SK-N-SH (cell line): ENCODE results near the gene KRTAP20-3.

ENCODE experiments used
- TCF12 ChIP-seq: IDR thresholded peaks from 2 replicates; pipeline ENCODE4 v1.4.0; 2012
- TF ChIP-seq, protein P1 (sequence below): fragments of 200-600 bp; sonication (generic); IDR thresholded peaks from 2 replicates; pipeline ENCODE4 v1.6.1; 2017; ENCODE audit warnings: antibody characterized with exemption, mild to moderate bottlenecking, moderate library complexity
- TF ChIP-seq, protein P2 (sequence below): IDR thresholded peaks from 2 replicates; pipeline ENCODE4 v1.4.0; 2012; ENCODE audit warnings: low read depth

DNA sequence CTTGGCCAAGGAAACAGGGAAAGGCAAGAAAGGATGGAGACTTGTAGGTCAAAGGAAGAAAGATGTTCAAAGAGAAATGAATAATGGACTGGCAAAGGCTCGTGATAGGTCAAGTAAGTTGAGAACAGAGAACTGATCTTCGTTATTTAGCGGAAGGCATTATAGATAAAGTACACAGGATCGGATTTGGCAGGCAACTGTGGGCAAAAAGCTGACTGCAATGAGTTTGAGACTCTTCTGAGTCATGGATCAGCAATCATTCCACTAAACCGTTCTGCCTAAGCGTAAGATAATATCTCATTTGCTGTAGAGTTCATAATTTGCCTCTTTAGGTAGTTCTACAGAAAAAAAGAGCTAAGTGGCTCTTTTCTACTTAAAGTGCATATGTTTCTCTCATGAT, 41.8 kb downstream of the KRTAP20-3 start:
- TF ChIP-seq, protein P1, sequence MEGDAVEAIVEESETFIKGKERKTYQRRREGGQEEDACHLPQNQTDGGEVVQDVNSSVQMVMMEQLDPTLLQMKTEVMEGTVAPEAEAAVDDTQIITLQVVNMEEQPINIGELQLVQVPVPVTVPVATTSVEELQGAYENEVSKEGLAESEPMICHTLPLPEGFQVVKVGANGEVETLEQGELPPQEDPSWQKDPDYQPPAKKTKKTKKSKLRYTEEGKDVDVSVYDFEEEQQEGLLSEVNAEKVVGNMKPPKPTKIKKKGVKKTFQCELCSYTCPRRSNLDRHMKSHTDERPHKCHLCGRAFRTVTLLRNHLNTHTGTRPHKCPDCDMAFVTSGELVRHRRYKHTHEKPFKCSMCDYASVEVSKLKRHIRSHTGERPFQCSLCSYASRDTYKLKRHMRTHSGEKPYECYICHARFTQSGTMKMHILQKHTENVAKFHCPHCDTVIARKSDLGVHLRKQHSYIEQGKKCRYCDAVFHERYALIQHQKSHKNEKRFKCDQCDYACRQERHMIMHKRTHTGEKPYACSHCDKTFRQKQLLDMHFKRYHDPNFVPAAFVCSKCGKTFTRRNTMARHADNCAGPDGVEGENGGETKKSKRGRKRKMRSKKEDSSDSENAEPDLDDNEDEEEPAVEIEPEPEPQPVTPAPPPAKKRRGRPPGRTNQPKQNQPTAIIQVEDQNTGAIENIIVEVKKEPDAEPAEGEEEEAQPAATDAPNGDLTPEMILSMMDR: no peak
- TF ChIP-seq, protein P2, sequence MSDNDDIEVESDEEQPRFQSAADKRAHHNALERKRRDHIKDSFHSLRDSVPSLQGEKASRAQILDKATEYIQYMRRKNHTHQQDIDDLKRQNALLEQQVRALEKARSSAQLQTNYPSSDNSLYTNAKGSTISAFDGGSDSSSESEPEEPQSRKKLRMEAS: no peak
- peak; percentile 44 for TF ChIP-seq TCF12
